WTC11 (cell line): Measurements from ENCODE around the gene GIT1. TPM values are rescaled to one million over a fixed set of nuclear protein-coding genes. Genes with fewer than 3 reads are reported as not detected.

ENCODE experiments used
- ATAC-seq: fragments of 200-7000 bp; cut with Tn5 transposase; 2 replicates; pipeline ENCODE4 v1.10.0; 2021; ENCODE audit warnings: mild to moderate bottlenecking, moderate library complexity
- CTCF ChIA-PET: fragments of 300-600 bp; sonication (Branson Sonifier 250); formaldehyde crosslinking; loops from one replicate; lab custom pipeline; 2021; ENCODE audit warnings: antibody characterized with exemption; lab: Charles Lee
- POLR2A ChIA-PET: fragments of 350-600 bp; sonication (Branson Sonifier 250); formaldehyde crosslinking; loops from one replicate; lab custom pipeline; 2021; ENCODE audit warnings: antibody characterized with exemption; lab: Charles Lee
- DNase-seq: peaks from one replicate; pipeline ENCODE4 v3.0.0; 2021; ENCODE audit warnings: low spot score
- H3K27ac Mint-ChIP-seq: 2 replicates; pipeline ENCODE4 v1.8.0; 2021; ENCODE audit warnings: mixed read lengths
- H3K27me3 Mint-ChIP-seq: 2 replicates; pipeline ENCODE4 v1.8.0; 2021; ENCODE audit warnings: low read depth, mild to moderate bottlenecking, moderate library complexity, mixed read lengths
- H3K36me3 Mint-ChIP-seq: 2 replicates; pipeline ENCODE4 v1.8.0; 2021; ENCODE audit warnings: mixed read lengths
- H3K4me1 Mint-ChIP-seq: 2 replicates; pipeline ENCODE4 v1.8.0; 2022; ENCODE audit warnings: mixed read lengths
- H3K4me3 Mint-ChIP-seq: 2 replicates; pipeline ENCODE4 v1.8.0; 2021; ENCODE audit warnings: mild to moderate bottlenecking, moderate library complexity, mixed read lengths
- H3K9me3 Mint-ChIP-seq: 2 replicates; pipeline ENCODE4 v1.8.0; 2021; ENCODE audit warnings: mixed read lengths
- CBFB ChIP-seq: sonication (generic); formaldehyde crosslinking; IDR thresholded peaks from 2 replicates; pipeline ENCODE4 v1.8.1; 2022; ENCODE audit warnings: mild to moderate bottlenecking, low read depth, missing genetic modification reagents
- CREB1 ChIP-seq: sonication (generic); formaldehyde crosslinking; IDR thresholded peaks from 2 replicates; pipeline ENCODE4 v1.8.0; 2023; ENCODE audit warnings: mild to moderate bottlenecking, missing genetic modification reagents
- EMX1 ChIP-seq: fragments of 250-450 bp; sonication (Bioruptor Pico); IDR thresholded peaks from 2 replicates; pipeline ENCODE4 v1.8.0; 2021; ENCODE audit warnings: mild to moderate bottlenecking
- IRF2 ChIP-seq: sonication (generic); formaldehyde crosslinking; IDR thresholded peaks from 2 replicates; pipeline ENCODE4 v1.8.0; 2022; ENCODE audit warnings: low read depth, missing genetic modification reagents, borderline replicate concordance
- JAZF1 ChIP-seq: fragments of 250-450 bp; sonication (Bioruptor Pico); IDR thresholded peaks from 2 replicates; pipeline ENCODE4 v1.9.0; 2021; ENCODE audit warnings: moderate library complexity, mild to moderate bottlenecking, inconsistent platforms
- NFATC4 ChIP-seq: fragments of 250-450 bp; sonication (Bioruptor Pico); IDR thresholded peaks from 2 replicates; pipeline ENCODE4 v1.9.0; 2021; ENCODE audit warnings: mild to moderate bottlenecking
- SMAD3 ChIP-seq: sonication (generic); formaldehyde crosslinking; IDR thresholded peaks from 2 replicates; pipeline ENCODE4 v1.8.0; 2022; ENCODE audit warnings: missing genetic modification reagents, mild to moderate bottlenecking, borderline replicate concordance
- ZNF263 ChIP-seq: sonication (generic); formaldehyde crosslinking; IDR thresholded peaks from 2 replicates; pipeline ENCODE4 v1.8.1; 2022; ENCODE audit warnings: low read depth, mild to moderate bottlenecking, moderate library complexity, missing genetic modification reagents
- ZNF396 ChIP-seq: fragments of 250-450 bp; sonication (Bioruptor Pico); IDR thresholded peaks from 2 replicates; pipeline ENCODE4 v1.8.0; 2021; ENCODE audit warnings: mild to moderate bottlenecking, moderate library complexity, borderline replicate concordance
- ZNF423 ChIP-seq: fragments of 250-450 bp; sonication (Bioruptor Pico); IDR thresholded peaks from 2 replicates; pipeline ENCODE4 v2.1.2; 2022; ENCODE audit warnings: mild to moderate bottlenecking, moderate library complexity
- total RNA-seq: library from RNA; stranded (reverse); gene quantifications from 3 replicates; pipeline ENCODE4 v1.2.3, GENCODE V29; 2021
- TF ChIP-seq, protein P1 (sequence below): sonication (generic); formaldehyde crosslinking; IDR thresholded peaks from 2 replicates; pipeline ENCODE4 v1.8.0; 2023; ENCODE audit warnings: missing genetic modification reagents
- TF ChIP-seq, protein P2 (sequence below): sonication (generic); formaldehyde crosslinking; IDR thresholded peaks from 2 replicates; pipeline ENCODE4 v1.8.1; 2022; ENCODE audit warnings: mild to moderate bottlenecking, missing genetic modification reagents, moderate library complexity, borderline replicate concordance
- TF ChIP-seq, protein P3 (sequence below): fragments of 250-450 bp; sonication (Bioruptor Pico); IDR thresholded peaks from 2 replicates; pipeline ENCODE4 v2.1.2; 2022; ENCODE audit warnings: mild to moderate bottlenecking, moderate library complexity
- TF ChIP-seq, protein P4 (sequence below): sonication (generic); formaldehyde crosslinking; IDR thresholded peaks from 2 replicates; pipeline ENCODE4 v1.8.0; 2022; ENCODE audit warnings: mild to moderate bottlenecking, missing genetic modification reagents
- TF ChIP-seq, protein P5 (sequence below): sonication (generic); formaldehyde crosslinking; IDR thresholded peaks from 2 replicates; pipeline ENCODE4 v1.8.1; 2023; ENCODE audit warnings: mild to moderate bottlenecking, moderate library complexity, missing genetic modification reagents
- TF ChIP-seq, protein P6 (sequence below): fragments of 200-600 bp; IDR thresholded peaks from 2 replicates; pipeline ENCODE4 v1.8.0; 2022; ENCODE audit warnings: antibody characterized with exemption
- TF ChIP-seq, protein P7 (sequence below): sonication (generic); formaldehyde crosslinking; IDR thresholded peaks from 2 replicates; pipeline ENCODE4 v1.8.1; 2023; ENCODE audit warnings: mild to moderate bottlenecking, missing genetic modification reagents
- TF ChIP-seq, protein P8 (sequence below): sonication (generic); formaldehyde crosslinking; IDR thresholded peaks from 2 replicates; pipeline ENCODE4 v1.8.0; 2022; ENCODE audit warnings: mild to moderate bottlenecking, missing genetic modification reagents

The GIT1 gene
- total RNA-seq, 1 experiment from 2014 or later, result 66.9 TPM

DNA sequence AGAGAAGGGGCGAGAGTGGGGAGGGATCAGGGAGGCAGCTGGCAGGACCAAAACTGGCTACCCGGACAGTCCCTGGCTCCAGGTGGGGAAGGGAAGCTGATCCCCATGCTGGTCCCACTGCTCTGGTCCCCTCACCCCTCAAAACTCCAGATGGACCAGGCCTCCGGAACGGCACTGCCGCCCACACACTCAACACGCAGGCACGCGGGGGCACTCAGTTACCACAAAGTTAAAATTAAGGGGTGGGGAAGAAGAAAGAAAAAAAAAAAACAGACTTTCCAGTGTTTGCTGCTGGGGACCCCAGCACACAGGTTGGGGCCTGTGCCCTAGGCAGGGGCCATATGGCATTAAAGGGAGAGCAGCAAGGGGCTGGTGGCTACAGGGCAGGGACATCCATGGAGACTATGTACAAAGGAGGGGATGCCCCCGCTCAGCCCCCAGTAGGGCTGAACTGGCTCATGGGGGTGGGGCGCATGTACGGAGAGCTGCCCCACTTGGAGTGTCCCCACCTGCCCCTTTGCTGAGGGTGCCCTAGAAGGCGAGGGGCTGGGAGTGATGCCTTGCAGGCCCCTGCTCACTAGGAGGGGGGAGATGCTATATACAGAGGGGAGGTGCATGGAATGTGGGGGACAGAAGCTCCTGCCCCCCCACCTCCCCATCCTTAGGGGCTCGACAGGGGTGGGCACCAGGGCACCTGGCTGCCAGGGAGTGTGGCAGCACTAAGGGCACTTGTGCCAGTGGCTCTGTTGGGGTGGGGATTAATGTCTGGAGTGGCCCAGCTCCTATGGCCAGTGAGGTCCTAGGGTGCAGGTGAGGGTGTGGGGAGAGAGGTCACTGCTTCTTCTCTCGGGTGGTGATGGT is 15.3 kb downstream of the GIT1 start:
- POLR2A ChIA-PET, result interaction anchor here (1.2 kb wide), 1 partner anchor 17 kb away, joined by 3 read pairs; no protein-coding TSS in a partner anchor
- CTCF ChIA-PET, result interaction anchor here (0.5 to 11.4 kb wide), 12 partner anchors 11 to 429 kb away, joined by 3 to 112 read pairs (median 7); partner anchors contain the start of gene ANKRD13B
- Mint-ChIP-seq H3K27me3 (peaks cover 8% of the 10 kb centered on the region; the same call in 1 of the 2 replicates), H3K9me3 (no peaks in the 10 kb centered on the region), H3K4me3 (no peak overlapping the region), H3K4me1 (peaks cover 8% of the 10 kb centered on the region), H3K27ac (no peak overlapping the region), H3K36me3 (peaks cover 15% of the 10 kb centered on the region; the same call in 1 of the 2 replicates)
- no peak for ATAC-seq
- DNase-seq, result no peak
- TF ChIP-seq ZNF263 (CRISPR knock-in tag), result no peak
- no peak for TF ChIP-seq ZNF423 (CRISPR knock-in tag)
- no peak for TF ChIP-seq CREB1 (CRISPR knock-in tag)
- TF ChIP-seq, protein P1, sequence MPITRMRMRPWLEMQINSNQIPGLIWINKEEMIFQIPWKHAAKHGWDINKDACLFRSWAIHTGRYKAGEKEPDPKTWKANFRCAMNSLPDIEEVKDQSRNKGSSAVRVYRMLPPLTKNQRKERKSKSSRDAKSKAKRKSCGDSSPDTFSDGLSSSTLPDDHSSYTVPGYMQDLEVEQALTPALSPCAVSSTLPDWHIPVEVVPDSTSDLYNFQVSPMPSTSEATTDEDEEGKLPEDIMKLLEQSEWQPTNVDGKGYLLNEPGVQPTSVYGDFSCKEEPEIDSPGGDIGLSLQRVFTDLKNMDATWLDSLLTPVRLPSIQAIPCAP (CRISPR knock-in tag), result no peak
- TF ChIP-seq ZNF396, result no peak
- TF ChIP-seq, protein P2, sequence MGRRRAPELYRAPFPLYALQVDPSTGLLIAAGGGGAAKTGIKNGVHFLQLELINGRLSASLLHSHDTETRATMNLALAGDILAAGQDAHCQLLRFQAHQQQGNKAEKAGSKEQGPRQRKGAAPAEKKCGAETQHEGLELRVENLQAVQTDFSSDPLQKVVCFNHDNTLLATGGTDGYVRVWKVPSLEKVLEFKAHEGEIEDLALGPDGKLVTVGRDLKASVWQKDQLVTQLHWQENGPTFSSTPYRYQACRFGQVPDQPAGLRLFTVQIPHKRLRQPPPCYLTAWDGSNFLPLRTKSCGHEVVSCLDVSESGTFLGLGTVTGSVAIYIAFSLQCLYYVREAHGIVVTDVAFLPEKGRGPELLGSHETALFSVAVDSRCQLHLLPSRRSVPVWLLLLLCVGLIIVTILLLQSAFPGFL (CRISPR knock-in tag), result no peak

DNA sequence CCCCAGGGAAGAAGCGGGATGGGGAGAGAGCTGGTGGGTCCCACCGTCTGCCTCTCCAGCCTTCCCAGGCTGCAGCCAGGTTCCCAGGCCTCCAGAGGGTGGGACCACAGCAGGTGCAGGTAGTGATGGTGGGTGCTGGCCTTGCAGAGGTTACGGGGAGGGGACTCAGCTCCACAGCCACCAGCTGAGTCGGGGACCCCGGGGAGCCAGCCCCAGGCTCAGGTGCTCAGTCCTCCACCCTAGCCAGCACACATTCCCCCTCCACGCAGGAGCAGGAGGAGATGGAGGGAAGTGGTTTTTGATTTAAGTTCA is 15.9 kb downstream of the GIT1 start:
- CTCF ChIA-PET, result interaction anchor here (0.6 to 11.4 kb wide), 9 partner anchors 8 to 428 kb away, joined by 3 to 112 read pairs (median 11); partner anchors contain the start of gene ANKRD13B
- TF ChIP-seq, protein P3, sequence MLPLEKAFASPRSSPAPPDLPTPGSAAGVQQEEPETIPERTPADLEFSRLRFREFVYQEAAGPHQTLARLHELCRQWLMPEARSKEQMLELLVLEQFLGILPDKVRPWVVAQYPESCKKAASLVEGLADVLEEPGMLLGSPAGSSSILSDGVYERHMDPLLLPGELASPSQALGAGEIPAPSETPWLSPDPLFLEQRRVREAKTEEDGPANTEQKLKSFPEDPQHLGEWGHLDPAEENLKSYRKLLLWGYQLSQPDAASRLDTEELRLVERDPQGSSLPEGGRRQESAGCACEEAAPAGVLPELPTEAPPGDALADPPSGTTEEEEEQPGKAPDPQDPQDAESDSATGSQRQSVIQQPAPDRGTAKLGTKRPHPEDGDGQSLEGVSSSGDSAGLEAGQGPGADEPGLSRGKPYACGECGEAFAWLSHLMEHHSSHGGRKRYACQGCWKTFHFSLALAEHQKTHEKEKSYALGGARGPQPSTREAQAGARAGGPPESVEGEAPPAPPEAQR (CRISPR knock-in tag), result no peak
- TF ChIP-seq, all 79 proteins: peak for 0
- Mint-ChIP-seq H3K27ac (no peak overlapping the region), H3K4me3 (no peak overlapping the region), H3K4me1 (peaks cover 10% of the 10 kb centered on the region), H3K36me3 (peaks cover 15% of the 10 kb centered on the region; the same call in 1 of the 2 replicates), H3K27me3 (peaks cover 8% of the 10 kb centered on the region; the same call in 1 of the 2 replicates), H3K9me3 (no peaks in the 10 kb centered on the region)
- DNase-seq (no peak), ATAC-seq (no peak)
- POLR2A ChIA-PET, result no interaction called here

DNA sequence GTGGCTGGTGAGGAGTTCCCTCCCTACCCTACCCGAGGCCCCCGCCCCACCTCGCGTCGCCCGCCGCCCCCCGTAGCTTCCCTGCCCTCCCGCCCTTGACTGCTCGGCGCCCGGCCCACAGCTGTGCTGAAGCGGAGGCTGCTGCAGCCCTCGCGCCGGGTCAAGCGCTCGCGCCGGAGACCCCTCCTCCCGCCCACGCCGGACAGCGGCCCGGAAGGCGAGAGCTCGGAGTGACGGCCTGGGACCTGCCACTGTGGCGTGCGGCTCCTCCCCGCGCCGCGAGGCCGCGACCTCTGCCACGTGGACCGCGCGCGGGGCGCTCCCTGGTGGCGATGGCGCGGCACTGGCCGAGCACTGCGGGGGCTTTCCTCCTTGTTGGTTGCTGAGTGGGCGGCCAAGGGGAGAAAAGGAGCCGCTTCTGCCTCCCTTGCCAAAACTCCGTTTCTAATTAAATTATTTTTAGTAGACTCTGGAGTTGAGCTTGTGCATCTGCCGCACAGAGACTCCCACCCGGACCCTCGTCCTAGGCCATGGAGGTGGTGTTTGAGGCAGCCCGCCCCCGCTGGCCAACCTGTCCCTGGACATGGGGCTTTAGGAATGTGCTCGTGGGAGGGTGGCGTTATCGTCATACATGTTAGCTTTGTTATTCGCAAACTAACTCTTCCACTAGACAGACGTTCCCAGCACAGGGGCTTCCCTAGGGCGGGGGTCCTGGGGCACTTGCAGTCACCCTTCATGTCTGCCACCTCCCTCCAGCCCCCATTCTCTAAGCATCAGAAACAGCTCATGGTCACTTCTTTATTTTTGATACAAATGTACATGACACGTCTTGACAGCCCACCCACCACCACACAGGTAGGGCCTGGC is 16.5 kb downstream of the GIT1 start:
- Mint-ChIP-seq H3K4me1 (peaks cover 10% of the 10 kb centered on the region), H3K36me3 (peaks cover 15% of the 10 kb centered on the region; the same call in 1 of the 2 replicates), H3K27me3 (peaks cover 11% of the 10 kb centered on the region), H3K27ac (no peak overlapping the region), H3K9me3 (no peaks in the 10 kb centered on the region), H3K4me3 (peak overlapping the region; percentile 37)
- ChIA-PET CTCF (interaction anchor here (0.6 to 11.4 kb wide), 19 partner anchors 8 to 482 kb away, joined by 3 to 112 read pairs (median 5); partner anchors contain the start of genes ANKRD13B and CORO6), POLR2A (no interaction called here)
- ATAC-seq (peak; percentile 14), DNase-seq (peak; percentile 64)
- no peak for TF ChIP-seq SMAD3 (CRISPR knock-in tag)
- TF ChIP-seq, protein P4, sequence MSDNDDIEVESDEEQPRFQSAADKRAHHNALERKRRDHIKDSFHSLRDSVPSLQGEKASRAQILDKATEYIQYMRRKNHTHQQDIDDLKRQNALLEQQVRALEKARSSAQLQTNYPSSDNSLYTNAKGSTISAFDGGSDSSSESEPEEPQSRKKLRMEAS (CRISPR knock-in tag), result peak; percentile 89; the same call in 1 of the 2 replicates
- TF ChIP-seq IRF2 (CRISPR knock-in tag), result no peak; the same call in 1 of the 2 replicates
- TF ChIP-seq ZNF263 (CRISPR knock-in tag), result no peak
- TF ChIP-seq, protein P5, sequence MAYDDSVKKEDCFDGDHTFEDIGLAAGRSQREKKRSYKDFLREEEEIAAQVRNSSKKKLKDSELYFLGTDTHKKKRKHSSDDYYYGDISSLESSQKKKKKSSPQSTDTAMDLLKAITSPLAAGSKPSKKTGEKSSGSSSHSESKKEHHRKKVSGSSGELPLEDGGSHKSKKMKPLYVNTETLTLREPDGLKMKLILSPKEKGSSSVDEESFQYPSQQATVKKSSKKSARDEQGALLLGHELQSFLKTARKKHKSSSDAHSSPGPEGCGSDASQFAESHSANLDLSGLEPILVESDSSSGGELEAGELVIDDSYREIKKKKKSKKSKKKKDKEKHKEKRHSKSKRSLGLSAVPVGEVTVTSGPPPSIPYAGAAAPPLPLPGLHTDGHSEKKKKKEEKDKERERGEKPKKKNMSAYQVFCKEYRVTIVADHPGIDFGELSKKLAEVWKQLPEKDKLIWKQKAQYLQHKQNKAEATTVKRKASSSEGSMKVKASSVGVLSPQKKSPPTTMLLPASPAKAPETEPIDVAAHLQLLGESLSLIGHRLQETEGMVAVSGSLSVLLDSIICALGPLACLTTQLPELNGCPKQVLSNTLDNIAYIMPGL (CRISPR knock-in tag), result peak; percentile 63; the same call in 1 of the 2 replicates
- TF ChIP-seq, protein P6, sequence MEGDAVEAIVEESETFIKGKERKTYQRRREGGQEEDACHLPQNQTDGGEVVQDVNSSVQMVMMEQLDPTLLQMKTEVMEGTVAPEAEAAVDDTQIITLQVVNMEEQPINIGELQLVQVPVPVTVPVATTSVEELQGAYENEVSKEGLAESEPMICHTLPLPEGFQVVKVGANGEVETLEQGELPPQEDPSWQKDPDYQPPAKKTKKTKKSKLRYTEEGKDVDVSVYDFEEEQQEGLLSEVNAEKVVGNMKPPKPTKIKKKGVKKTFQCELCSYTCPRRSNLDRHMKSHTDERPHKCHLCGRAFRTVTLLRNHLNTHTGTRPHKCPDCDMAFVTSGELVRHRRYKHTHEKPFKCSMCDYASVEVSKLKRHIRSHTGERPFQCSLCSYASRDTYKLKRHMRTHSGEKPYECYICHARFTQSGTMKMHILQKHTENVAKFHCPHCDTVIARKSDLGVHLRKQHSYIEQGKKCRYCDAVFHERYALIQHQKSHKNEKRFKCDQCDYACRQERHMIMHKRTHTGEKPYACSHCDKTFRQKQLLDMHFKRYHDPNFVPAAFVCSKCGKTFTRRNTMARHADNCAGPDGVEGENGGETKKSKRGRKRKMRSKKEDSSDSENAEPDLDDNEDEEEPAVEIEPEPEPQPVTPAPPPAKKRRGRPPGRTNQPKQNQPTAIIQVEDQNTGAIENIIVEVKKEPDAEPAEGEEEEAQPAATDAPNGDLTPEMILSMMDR, result no peak
- TF ChIP-seq, protein P7, sequence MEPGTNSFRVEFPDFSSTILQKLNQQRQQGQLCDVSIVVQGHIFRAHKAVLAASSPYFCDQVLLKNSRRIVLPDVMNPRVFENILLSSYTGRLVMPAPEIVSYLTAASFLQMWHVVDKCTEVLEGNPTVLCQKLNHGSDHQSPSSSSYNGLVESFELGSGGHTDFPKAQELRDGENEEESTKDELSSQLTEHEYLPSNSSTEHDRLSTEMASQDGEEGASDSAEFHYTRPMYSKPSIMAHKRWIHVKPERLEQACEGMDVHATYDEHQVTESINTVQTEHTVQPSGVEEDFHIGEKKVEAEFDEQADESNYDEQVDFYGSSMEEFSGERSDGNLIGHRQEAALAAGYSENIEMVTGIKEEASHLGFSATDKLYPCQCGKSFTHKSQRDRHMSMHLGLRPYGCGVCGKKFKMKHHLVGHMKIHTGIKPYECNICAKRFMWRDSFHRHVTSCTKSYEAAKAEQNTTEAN, result no peak
- TF ChIP-seq ZNF396, result no peak
- no peak for TF ChIP-seq CBFB
- TF ChIP-seq, protein P8, sequence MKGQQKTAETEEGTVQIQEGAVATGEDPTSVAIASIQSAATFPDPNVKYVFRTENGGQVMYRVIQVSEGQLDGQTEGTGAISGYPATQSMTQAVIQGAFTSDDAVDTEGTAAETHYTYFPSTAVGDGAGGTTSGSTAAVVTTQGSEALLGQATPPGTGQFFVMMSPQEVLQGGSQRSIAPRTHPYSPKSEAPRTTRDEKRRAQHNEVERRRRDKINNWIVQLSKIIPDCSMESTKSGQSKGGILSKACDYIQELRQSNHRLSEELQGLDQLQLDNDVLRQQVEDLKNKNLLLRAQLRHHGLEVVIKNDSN, result no peak; the same call in 1 of the 2 replicates
- no peak for TF ChIP-seq JAZF1 (CRISPR knock-in tag)
- no peak for TF ChIP-seq EMX1 (CRISPR knock-in tag)
- TF ChIP-seq NFATC4, result 0 out of 2 replicates have a peak, but pooled peaks have one; percentile 55
